Activated T-helper 1 cell treated with anti-CD3 and anti-CD28 coated beads, Interleukin-2, amount 50 U/mL, for 16 hours (primary cell): ENCODE data around the gene SLC35F5.
"Not testable (repeated sequence)": the region's sequence is repeated elsewhere in the genome, so short reads cannot be mapped to it uniquely, and the experiment has no call there.

Experiments
- DNase-seq, 2 donors: peaks; one replicate each; pipeline ENCODE4 v3.0.0-alpha.2; 2020; ENCODE audit warnings: low read depth in 1 of 2, low spot score in 1 of 2

SLC35F5 gene

DNA sequence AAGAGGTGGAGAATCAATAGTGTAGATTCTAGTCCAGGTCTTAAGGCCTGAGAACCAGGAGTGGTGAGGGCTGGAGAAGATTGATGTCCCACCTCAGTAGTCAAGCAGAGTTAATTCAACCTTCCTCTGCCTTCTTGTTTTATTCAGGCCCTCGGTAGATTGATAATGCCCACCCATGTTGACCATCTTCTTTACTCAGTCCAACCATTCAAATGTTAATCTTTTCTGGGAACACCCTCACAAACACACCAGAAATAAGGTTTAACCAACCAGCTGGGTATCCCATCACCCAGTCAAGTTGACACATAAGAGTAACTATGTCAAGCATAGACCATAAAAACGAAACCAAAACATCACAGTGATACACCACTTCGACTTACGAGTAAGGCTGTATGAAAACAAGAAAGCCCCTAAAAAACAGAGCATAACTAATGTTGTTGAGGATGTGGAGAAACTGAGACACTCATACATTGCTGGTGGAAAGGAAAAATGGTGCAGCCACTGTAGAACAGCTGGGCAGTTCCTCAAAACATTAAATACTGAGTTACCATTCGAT lies 57.5 kb downstream of the SLC35F5 start:
- no peak for DNase-seq

DNA sequence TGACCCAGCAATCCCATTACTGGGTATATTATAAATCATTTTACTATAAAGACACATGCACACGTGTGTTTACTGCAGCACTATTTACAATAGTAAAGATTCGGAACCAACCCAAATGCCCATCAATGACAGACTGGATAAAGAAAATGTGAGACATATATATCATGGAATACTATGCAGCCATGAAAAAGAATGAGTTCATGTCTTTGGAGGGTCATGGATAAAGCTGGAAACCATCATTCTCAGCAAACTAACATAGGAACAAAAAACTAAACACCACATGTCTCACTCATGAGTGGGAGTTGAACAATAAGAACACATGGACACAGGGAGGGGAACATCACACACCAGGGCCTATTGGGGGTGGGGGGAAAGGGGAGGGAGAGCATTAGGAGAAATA lies 58.2 kb downstream of the SLC35F5 start:
- not testable (repeated sequence) for DNase-seq

DNA sequence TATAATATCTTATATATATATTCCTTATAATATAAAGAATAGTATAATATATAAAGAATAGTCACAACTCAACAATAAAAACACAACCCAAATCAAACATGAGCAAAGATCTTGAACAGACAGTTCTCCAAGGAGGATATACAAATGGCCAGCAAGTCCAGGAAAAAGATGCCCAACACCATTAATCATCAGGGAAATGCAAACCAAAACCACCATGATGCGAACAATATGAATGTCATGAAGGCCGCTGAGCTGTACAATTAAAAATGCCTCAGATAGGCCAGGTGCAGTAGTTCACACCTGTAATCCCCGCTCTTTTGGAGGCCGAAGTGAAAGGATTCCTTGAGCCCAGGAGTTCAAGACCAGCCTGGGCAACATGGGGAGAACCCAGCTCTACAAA lies 58.9 kb downstream of the SLC35F5 start:
- DNase-seq, result no peak

DNA sequence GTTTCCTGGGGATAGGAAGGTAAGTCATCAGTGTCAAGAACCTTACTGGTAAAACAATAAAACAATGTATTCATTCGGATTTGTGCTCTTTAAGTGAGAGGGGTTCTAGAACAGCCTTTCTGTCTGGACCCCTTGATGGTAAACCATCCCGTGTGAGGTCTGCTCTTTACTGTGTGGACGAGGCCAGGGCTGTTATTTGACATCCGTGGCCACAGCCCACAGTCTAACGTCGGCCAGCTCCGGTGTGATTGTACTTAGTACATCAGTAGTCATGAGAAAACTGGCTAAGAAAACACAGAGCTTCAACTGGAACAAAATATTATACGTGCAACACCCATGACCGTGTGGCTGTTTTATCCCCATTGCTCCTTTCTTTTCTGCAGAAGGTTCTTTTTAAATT lies 62.0 kb downstream of the SLC35F5 start:
- no peak for DNase-seq

DNA sequence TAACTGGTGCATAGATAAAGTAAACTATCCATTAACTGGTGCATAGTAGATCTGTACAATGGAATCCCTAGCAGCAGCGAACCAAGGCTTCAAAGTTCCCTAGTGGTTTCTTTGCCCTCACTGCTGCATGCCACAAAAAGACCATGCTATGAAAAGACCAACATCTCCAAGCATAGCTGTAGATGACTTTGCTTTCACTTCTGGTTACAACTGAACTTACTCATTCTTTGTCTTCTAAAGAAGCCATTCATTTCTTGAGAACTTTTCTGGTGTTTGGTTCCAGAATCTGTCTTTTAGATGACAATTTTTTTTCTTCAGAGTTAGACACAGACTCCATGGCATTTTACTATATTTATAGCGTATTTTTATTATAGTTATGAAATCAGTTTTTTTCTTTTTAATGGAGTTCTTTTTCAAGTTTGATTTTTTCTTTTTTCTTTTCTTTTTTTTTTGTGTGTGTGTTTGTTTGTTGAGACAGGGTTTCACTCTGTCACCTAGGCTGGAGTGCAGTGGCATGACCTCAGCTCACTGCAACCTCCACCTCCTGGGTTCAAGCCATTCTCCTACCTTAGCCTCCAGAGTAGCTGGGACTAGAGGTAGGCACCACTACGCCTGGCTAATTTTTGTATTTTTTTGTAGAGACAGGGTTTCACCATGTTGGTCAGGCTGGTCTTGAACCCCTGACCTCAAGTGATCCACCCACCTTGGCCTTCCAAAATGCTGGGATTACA lies 63.6 kb downstream of the SLC35F5 start:
- no peak for DNase-seq

DNA sequence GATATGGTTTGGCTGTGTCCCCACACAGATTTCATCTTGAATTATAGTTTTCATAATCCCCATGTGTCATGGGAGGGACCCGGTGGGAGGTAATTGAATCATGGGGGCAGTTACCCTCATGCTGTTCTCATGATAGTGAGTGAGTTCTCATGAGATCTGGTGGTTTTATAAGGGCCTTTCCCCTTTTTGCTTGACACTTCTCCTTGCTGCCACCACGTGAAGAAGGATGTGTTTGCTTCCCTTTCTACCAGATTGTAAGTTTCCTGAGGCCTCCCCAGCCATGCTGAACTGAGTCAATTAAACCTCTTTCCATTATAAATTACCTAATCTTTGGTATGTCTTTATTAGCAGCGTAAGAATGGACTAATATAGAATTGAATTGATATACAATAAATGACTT lies 65.6 kb downstream of the SLC35F5 start:
- not testable (repeated sequence) for DNase-seq

DNA sequence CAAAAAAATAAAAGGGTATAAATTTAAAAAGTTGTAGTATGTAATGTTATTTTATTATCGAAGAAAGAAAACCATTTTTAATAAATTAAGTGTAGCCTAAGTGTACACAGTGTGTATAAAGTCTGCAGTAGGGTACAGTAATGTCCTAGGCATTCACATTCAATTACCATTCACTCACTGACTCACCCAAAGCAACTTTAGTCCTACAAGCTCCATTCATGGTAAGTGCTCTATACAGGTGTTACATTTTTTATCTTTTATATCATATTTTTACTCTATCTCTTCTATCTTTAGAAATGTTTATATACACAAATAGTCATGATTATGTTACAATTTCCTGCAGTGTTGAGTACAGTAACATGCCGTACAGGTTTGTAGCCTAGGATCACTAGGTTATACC lies 69.9 kb downstream of the SLC35F5 start:
- DNase-seq, result no peak

DNA sequence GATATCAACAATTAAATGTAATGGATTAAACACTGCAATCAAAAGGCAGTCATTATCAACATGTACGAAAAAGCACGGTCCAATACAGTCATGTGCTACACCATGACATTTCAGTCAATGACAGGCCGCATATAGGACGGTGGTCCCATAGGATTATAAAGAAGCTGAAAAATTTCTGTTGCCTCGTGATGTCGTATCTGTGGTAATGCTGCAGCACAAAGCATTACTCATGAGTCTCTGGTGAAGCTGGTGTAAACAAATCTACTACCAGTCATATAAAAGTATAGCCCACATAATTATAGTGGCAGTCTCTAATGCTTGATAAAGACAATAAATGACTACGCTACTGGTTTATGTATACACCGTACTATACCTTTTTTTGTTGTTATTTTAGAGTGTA lies 71.0 kb downstream of the SLC35F5 start:
- DNase-seq, result no peak

DNA sequence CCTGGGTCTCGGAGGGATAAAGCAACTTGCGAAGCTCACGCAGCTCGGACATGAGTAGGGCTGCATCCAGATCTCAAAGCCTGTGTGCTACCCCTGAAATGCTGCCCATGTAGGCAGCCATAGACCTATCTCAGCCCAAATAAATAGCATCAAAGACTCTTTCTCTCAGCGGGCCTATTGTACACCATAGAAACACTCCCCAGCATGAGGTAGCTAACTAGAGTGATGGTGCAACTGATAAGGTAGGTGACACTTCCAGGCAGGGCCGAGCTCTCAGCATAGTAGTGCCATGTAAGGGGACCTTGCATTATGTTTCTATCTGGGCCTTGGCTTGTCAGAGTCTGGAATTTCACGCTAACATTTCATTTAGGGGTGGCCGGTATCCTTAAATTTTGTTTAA lies 77.0 kb downstream of the SLC35F5 start:
- no peak for DNase-seq

DNA sequence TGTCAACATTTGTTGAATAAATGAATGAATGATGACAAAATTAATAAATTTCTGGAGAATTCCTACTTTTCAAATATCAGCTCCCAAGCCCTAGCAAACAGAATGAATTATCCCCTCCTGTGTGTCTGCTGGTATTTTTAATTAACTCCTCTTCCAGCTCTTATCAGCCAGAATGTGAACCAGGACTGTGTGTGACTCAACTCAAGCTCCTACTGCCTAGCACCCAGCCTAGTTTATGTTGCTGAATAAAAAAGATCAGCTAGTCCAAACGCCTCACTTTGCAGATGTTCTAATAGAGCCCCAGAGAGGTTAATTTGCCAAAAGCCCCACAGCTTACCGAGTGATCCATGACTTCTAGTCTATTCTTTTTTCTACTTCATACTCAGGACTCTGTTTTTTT lies 79.1 kb downstream of the SLC35F5 start:
- DNase-seq, result no peak

DNA sequence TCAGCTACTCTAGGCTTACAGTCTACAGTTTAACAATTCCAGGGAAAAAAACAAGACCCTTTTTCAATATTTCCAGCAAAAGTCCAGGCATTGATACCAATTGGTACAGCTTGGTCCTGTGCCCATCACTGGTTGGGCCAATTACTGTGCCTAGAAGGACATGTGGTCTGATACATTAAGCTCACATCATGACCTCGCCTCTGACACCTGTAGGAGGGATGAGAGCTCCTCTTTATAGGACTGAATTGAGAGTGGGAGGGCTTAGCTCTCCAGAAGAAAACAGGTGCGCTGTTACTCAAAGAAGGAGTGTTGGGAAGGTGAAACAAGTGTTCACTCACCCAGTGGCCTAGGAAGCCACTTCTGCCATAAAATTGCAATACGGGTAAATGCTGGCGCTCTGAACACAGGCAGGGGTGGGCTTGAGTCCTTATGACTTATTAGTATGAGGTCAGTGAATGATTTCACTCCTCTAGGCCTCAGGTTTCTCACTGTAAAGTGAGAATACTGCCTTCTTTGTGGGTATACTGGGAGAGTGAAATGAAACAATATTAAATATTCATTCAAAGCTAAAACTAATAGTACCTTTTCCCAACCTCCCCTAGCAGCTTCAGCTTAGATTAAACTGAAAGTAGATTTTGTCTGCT lies 79.7 kb downstream of the SLC35F5 start:
- no peak for DNase-seq

DNA sequence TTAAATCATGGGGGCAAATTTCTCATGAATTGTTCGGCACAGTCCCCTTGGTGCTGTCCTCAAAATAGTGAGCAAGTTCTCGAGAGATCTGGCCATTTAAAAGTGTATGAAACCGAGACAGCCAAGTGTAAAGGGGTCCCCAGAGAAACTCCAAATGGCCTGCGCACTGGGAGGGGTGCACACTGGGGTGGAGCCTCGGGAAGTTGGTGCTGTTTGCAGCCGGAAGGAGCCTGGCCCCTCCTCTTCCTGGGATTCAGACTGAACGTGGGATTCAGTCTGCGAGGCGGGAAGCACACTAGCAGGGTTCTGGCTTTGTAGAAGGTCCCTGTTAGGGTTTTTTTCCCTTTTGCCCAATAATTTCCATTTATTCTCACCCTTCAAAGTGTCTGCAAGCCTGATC lies 80.6 kb downstream of the SLC35F5 start:
- no peak for DNase-seq

DNA sequence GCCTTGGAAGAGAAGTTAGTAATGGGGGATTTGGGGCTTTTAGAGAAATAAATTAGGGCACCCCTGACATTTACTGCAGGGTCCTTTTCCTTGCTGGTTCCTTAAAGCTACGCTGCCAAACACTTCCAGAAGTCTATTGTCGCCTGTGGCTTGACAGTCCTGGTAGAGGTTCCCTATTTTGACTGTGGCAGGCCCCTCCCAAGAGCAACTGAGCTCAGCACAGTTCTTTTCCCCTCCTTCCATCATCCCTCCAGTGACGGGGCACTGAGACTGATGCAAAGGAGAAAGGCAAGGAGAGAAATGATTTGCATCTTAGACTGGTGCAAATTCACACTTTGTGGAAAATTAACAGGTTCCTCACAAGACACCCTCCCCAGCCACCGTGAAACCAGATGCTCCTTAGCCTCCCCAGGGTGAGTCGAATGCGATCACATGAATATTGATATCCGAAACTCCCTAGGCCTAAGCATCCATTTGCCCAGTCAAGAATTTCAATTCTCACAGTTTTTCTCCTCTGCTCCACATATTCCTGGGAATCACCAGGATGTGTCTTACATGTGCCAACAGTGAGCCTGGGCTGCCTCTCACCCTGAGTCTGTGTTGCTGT lies 84.0 kb downstream of the SLC35F5 start:
- DNase-seq, result no peak

DNA sequence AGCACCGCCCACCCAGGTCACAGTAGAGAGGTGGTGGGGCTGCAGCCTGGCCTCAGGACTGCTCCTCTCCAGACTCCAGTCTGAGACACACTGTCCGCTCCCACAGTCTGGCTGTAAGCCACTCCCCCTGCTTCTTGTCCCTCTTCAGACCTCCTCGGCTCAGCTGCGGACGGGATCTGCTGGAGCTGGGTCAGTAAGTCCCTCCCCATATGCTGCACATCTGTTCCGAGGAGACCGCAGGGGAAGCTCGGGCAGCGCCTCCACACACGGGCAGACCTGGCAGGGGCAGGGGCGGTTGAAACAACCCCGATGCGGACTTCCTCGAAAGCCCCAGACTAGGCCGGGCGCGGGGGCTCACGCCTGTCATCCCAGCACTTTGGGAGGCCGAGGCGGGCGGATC lies 87.4 kb downstream of the SLC35F5 start:
- DNase-seq, result not testable (repeated sequence)

DNA sequence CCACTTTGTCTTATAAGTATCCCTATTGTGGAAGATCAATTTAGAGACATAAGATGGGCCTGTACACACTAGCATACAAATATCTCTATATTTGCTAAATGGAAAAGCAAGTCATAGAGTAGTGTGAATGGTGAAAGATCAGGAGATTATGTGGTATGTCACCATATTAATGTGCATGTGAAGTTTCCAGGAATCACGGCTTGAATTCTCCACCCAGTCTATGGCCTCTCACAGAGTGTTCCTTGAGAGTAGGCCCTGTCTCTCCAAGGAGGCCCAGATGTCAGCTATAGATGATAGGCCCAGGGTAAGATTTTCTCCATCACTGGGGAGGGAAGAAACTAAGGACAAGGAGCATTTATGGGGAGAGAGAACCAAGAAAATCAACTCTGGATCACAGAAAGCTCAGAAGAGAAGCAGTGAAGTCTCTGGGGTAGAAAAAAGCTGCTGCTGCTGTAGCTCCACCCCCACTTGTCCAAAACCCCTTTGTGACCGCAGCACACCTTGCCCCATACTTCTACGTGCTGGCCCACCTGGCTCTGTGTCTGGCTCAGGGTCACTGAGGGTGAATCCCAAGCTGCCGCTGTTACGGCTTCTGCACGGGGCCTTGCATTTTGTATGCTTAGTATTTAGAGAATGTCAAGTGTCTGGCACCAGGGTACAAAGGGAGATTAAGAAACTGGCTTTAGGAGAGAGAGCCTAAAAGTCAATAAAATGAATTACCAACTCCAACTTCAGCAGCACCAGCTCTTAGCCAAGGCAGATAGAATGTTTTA lies 91.5 kb downstream of the SLC35F5 start:
- not testable (repeated sequence) for DNase-seq

DNA sequence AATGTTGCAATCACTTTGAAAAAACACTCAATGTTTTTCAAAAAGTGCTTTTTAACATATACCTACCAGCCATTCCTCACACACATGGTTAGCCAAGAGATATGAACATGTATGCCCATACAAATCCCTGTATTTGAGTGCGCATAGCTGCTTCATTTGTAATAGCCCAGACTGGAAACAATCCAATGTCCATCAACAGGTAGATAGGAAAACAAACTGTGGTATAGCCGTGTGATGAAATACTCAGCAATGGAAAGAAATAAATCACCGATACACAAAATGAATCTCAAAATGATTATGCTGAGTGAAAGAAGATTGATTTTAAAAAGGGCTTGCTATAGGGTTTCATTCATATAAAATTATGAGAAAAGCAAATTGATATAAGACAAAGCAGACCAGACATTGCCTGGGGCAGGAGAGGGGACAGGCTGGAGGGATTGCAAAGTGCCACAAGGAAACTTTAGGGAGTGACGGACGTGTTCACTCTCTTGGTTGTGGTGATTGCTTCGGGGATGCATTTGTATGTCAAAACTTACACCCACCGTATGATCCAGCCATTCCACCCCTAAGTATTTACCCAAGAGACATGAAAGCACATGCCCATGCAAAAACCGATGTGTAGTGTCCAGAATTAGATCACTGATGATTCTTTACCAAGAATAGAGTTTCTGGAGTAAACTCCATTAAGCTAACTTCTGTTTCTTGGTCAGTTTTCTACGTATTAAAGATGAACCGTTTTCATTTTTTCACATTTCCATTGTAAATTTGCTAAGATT lies 93.0 kb downstream of the SLC35F5 start:
- not testable (repeated sequence) for DNase-seq
